ENCODE data around the gene GVQW3.

Gene GVQW3

GRCh38 chr11:76444384-76445120 lies 63.4 kb downstream of the GVQW3 start, which contains the start of gene EMSY:
EMSY (plus strand) TSS chr11:76445018; CDS start chr11:76446939, 1,921 bp downstream.
- Histone ChIP-seq H3K27me3 (ENCODE audit: control insufficient read depth, insufficient read depth, low read length) (no peaks in the 10 kb centered on the region), H3K27ac (ENCODE audit: low read depth, low read length) (peak within 1 kb of the TSS; percentile 95), H3K4me3 (ENCODE audit: low read depth, low read length) (peak within 1 kb of the TSS; percentile 80), H3K9me3 (ENCODE audit: control insufficient read depth, insufficient read depth, low read length) (no peaks in the 10 kb centered on the region), H3K4me1 (ENCODE audit: control insufficient read depth, insufficient read depth, low read length) (peaks cover 36% of the 10 kb centered on the region), H3K36me3 (ENCODE audit: control insufficient read depth, insufficient read depth, low read length) (peaks cover 18% of the 10 kb centered on the region), H3K9ac (ENCODE audit: low read depth, low read length) (peak within 1 kb of the TSS; percentile 97)

DNA sequence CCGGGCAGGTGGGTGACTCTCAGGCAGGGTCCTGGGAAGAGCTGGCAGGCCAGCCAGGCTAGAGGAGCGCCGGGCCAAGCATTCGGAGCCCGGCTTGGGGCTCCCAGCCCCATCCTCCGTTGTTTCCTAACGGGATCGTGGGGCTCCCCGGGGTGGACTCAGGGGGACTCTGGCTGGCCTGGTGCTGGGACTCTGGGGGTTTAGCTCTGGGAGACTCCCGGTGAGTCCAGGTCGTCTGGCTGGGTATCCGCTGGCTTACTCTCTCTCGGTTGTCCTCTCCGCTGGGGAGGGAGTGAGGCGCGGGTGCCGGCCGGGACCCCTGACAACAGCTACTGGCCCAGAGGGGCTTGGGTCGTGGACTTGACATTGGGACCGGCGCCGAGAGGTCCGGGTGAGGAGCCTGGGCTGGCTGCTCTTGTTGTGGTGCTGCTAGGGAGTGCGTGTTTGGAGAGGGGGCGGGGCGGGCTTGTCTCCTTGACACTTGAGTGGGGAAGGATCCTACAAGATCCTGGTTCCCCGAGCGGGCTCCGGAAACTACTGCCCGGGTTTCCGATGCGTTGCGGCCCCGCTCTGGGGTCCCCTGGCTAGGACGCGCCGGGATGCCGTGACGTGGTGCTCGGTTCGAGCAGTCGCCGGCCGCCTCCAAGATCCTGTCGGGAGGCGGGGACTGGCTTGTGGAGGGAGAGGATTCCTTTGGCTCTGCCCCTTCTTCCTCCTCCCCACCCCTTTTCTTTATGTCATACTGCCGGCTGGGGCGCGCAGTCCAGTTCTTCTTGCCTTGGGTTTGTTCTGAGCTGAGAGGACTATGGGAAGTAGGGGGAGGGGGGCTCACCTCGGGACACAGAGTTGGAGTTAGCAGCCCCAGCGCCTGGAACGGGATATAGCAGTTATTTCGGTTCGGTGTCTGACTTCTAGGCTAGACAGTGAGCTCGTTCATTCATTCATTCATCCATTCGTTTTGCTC lies 64.3 kb downstream of the GVQW3 start:
- Histone ChIP-seq H3K4me1 (ENCODE audit: control insufficient read depth, insufficient read depth, low read length) (peaks cover 40% of the 10 kb centered on the region), H3K36me3 (ENCODE audit: control insufficient read depth, insufficient read depth, low read length) (peaks cover 27% of the 10 kb centered on the region), H3K27me3 (ENCODE audit: control insufficient read depth, insufficient read depth, low read length) (no peaks in the 10 kb centered on the region)

DNA sequence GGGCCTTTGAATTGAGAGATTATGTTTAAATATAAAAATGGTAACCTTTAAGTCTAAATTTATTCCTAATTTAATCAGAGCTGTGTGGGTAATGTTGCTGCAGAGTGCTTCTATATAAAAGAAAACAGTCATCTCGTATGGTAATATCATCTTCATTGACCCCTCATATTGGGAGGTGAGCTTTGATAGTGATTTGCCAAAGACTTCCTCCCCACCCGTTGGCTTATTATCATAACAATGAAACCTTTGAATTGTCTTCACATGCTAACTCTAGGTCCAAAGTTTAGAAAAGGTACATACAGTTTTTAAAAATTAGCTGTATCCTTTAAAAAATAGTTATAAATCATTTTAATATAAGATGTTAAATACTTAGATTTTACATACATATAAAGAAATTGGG lies 67.4 kb downstream of the GVQW3 start:
- peak overlapping the region; percentile 83 for H3K27ac ChIP-seq (ENCODE audit: low read depth, low read length)
- H3K4me3 ChIP-seq (ENCODE audit: low read depth, low read length) = peak overlapping the region; percentile 15; the same call in 1 of the 2 replicates
- no peak overlapping the region for H3K9ac ChIP-seq (ENCODE audit: low read depth, low read length)
- peaks cover 53% of the 10 kb centered on the region for H3K4me1 ChIP-seq (ENCODE audit: control insufficient read depth, insufficient read depth, low read length)
- H3K9me3 ChIP-seq (ENCODE audit: control insufficient read depth, insufficient read depth, low read length) = no peaks in the 10 kb centered on the region
- peaks cover 37% of the 10 kb centered on the region for H3K36me3 ChIP-seq (ENCODE audit: control insufficient read depth, insufficient read depth, low read length)
- H3K27me3 ChIP-seq (ENCODE audit: control insufficient read depth, insufficient read depth, low read length) = no peaks in the 10 kb centered on the region

More for the DNA sequence above, 64.3 kb downstream of the GVQW3 start:
- peak overlapping the region; percentile 95 for H3K27ac ChIP-seq (ENCODE audit: low read depth, low read length)
- peak overlapping the region; percentile 80 for H3K4me3 ChIP-seq (ENCODE audit: low read depth, low read length)
- H3K9me3 ChIP-seq (ENCODE audit: control insufficient read depth, insufficient read depth, low read length) = no peaks in the 10 kb centered on the region
- peak overlapping the region; percentile 97 for H3K9ac ChIP-seq (ENCODE audit: low read depth, low read length)

- no peaks in the 10 kb centered on the region for H3K9me3 ChIP-seq (ENCODE audit: control insufficient read depth, insufficient read depth, low read length)
- peaks cover 75% of the 10 kb centered on the region for H3K4me1 ChIP-seq (ENCODE audit: control insufficient read depth, insufficient read depth, low read length)
- no peaks in the 10 kb centered on the region for H3K27me3 ChIP-seq (ENCODE audit: control insufficient read depth, insufficient read depth, low read length)
- H3K36me3 ChIP-seq (ENCODE audit: control insufficient read depth, insufficient read depth, low read length) = peaks cover 32% of the 10 kb centered on the region
- 0 out of 2 replicates have a peak overlapping the region, but pooled peaks have one; percentile 4 for H3K4me3 ChIP-seq (ENCODE audit: low read depth, low read length)
- no peak overlapping the region for H3K9ac ChIP-seq (ENCODE audit: low read depth, low read length)
- peak overlapping the region; percentile 47 for H3K27ac ChIP-seq (ENCODE audit: low read depth, low read length)
These were observed 72.1 kb downstream of the GVQW3 start for GRCh38 chr11:76453248-76453647.

DNA sequence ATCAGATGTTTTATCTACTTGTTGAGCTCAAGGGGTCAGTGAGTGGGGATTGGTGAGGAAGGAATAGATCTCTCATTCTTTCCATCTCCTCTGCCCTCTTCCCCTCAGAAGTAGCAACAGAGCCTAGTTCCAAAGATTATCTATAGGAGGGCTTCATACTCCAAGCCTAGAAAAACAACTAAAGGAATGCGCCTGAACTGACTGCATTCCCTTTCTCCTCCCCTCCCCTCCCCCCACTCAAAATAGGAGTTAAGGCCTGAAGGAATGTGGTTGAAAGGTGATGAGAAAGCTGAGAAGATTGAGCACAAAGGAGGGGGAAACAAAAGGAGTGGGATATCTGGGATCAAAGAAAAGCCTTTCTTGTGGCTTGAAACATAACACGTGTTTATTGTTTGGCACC lies 74.2 kb downstream of the GVQW3 start:
- Histone ChIP-seq H3K36me3 (ENCODE audit: control insufficient read depth, insufficient read depth, low read length) (peaks cover 39% of the 10 kb centered on the region), H3K27ac (ENCODE audit: low read depth, low read length) (peak overlapping the region; percentile 99), H3K27me3 (ENCODE audit: control insufficient read depth, insufficient read depth, low read length) (no peaks in the 10 kb centered on the region), H3K9ac (ENCODE audit: low read depth, low read length) (peak overlapping the region; percentile 65), H3K9me3 (ENCODE audit: control insufficient read depth, insufficient read depth, low read length) (no peaks in the 10 kb centered on the region), H3K4me3 (ENCODE audit: low read depth, low read length) (peak overlapping the region; percentile 38), H3K4me1 (ENCODE audit: control insufficient read depth, insufficient read depth, low read length) (peaks cover 68% of the 10 kb centered on the region)

DNA sequence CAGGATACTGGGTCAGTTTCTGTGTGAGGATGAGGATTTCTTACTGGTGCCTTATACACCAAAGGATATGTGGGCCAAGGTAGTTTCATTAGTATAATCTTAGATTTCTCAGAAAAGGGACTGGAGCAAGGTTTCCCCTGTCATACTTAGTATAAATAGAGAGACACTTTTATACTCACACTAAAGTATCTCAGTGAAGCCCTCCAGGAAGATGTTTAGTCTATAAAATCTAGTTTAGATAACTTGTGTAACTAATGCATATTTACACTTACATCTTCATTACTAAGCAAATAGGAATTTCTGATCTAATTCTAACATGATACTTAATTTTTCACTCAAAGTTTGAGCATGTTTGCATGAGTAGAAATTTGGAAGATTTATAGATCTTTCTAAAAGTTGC lies 74.8 kb downstream of the GVQW3 start:
- peak overlapping the region; percentile 65 for H3K9ac ChIP-seq (ENCODE audit: low read depth, low read length)
- H3K27me3 ChIP-seq (ENCODE audit: control insufficient read depth, insufficient read depth, low read length) = no peaks in the 10 kb centered on the region
- H3K27ac ChIP-seq (ENCODE audit: low read depth, low read length) = peak overlapping the region; percentile 99
- peaks cover 43% of the 10 kb centered on the region for H3K36me3 ChIP-seq (ENCODE audit: control insufficient read depth, insufficient read depth, low read length)
- peak overlapping the region; percentile 38 for H3K4me3 ChIP-seq (ENCODE audit: low read depth, low read length)
- no peaks in the 10 kb centered on the region for H3K9me3 ChIP-seq (ENCODE audit: control insufficient read depth, insufficient read depth, low read length)
- H3K4me1 ChIP-seq (ENCODE audit: control insufficient read depth, insufficient read depth, low read length) = peaks cover 68% of the 10 kb centered on the region

- peaks cover 68% of the 10 kb centered on the region for H3K4me1 ChIP-seq (ENCODE audit: control insufficient read depth, insufficient read depth, low read length)
- H3K27me3 ChIP-seq (ENCODE audit: control insufficient read depth, insufficient read depth, low read length) = no peaks in the 10 kb centered on the region
- H3K27ac ChIP-seq (ENCODE audit: low read depth, low read length) = peak overlapping the region; percentile 99
- H3K4me3 ChIP-seq (ENCODE audit: low read depth, low read length) = no peak overlapping the region; the same call in 1 of the 2 replicates
- H3K36me3 ChIP-seq (ENCODE audit: control insufficient read depth, insufficient read depth, low read length) = peaks cover 48% of the 10 kb centered on the region
- H3K9me3 ChIP-seq (ENCODE audit: control insufficient read depth, insufficient read depth, low read length) = no peaks in the 10 kb centered on the region
- H3K9ac ChIP-seq (ENCODE audit: low read depth, low read length) = peak overlapping the region; percentile 65
These were observed 75.4 kb downstream of the GVQW3 start for GRCh38 chr11:76456571-76456970.
